Suprapubic skin (tissue), 4 donors: ENCODE results near the gene PCDHGA3.

Source experiments
- EP300 ChIP-seq: sonication (generic); formaldehyde crosslinking; IDR thresholded peaks from one replicate; pipeline ENCODE4 v1.6.1; 2017; ENCODE audit warnings: antibody characterized with exemption
- POLR2A ChIP-seq, 2 donors: fragments of 450-650 bp; IDR thresholded peaks; one replicate each; pipeline ENCODE4 v1.6.1; 2017; ENCODE audit warnings: antibody characterized with exemption in 2 of 2, mild to moderate bottlenecking in 2 of 2, moderate library complexity in 2 of 2
- POLR2AphosphoS5 ChIP-seq, 3 donors: sonication (generic); formaldehyde crosslinking; IDR thresholded peaks; one replicate each; pipeline ENCODE4 v1.6.1; 2017; ENCODE audit warnings: antibody characterized with exemption in 3 of 3
- TF ChIP-seq, protein P1 (sequence below), 2 donors: fragments of 200-600 bp in 1 of 2; fragments of 450-650 bp in 1 of 2; sonication (generic) in 1 of 2; IDR thresholded peaks; one replicate each; pipeline ENCODE4 v1.5.1; 2016 to 2019; ENCODE audit warnings: antibody characterized with exemption in 2 of 2, mild to moderate bottlenecking in 1 of 2, moderate library complexity in 1 of 2

DNA sequence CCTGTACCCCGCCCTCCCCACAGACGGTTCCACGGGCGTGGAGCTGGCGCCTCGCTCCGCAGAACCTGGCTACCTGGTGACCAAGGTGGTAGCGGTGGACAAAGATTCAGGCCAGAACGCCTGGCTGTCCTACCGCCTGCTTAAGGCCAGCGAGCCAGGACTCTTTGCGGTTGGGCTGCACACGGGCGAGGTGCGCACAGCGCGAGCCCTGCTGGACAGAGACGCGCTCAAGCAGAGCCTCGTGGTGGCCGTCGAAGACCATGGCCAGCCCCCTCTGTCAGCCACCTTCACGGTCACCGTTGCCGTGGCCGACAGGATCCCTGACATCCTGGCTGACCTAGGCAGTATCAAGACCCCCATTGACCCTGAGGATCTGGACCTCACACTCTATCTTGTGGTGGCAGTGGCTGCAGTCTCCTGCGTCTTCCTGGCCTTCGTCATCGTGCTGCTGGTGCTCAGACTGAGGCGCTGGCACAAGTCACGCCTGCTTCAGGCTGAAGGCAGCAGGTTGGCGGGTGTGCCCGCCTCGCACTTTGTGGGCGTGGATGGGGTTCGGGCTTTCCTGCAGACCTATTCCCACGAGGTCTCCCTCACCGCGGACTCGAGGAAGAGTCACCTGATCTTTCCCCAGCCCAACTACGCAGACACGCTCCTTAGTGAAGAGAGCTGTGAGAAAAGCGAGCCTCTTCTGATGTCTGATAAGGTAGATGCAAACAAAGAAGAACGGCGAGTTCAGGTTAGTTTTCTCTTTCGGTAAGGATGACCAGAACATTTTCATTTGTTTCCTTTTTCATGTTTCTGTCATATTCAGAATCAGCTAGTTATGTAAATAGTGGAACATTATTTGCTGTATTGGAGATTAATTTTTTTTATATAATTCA is 22.6 kb downstream of the PCDHGA3 start:
- TF ChIP-seq, protein P1, sequence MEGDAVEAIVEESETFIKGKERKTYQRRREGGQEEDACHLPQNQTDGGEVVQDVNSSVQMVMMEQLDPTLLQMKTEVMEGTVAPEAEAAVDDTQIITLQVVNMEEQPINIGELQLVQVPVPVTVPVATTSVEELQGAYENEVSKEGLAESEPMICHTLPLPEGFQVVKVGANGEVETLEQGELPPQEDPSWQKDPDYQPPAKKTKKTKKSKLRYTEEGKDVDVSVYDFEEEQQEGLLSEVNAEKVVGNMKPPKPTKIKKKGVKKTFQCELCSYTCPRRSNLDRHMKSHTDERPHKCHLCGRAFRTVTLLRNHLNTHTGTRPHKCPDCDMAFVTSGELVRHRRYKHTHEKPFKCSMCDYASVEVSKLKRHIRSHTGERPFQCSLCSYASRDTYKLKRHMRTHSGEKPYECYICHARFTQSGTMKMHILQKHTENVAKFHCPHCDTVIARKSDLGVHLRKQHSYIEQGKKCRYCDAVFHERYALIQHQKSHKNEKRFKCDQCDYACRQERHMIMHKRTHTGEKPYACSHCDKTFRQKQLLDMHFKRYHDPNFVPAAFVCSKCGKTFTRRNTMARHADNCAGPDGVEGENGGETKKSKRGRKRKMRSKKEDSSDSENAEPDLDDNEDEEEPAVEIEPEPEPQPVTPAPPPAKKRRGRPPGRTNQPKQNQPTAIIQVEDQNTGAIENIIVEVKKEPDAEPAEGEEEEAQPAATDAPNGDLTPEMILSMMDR (IDR thresholded peaks at IDR 0.05) = no peak
- TF ChIP-seq POLR2AphosphoS5 (IDR thresholded peaks at IDR 0.05) = no peak
- TF ChIP-seq POLR2A (IDR thresholded peaks at IDR 0.05) = no peak
- no peak for TF ChIP-seq EP300
